GM23338 (cell line): ENCODE data around the gene CASP6. TPM values are rescaled to one million over a fixed set of nuclear protein-coding genes. Genes with fewer than 3 reads are reported as not detected.

Experiments
- ATAC-seq: fragments of 200-7000 bp; cut with Tn5 transposase; 3 replicates; pipeline ENCODE4 v1.9.1; 2020
- DNase-seq: peaks from one replicate; pipeline ENCODE4 v3.0.0-alpha.2; 2015; ENCODE audit warnings: low spot score
- H2AFZ ChIP-seq: fragments of 200-600 bp; sonication (generic); 2 replicates; pipeline ENCODE4 v1.8.0; 2016; ENCODE audit warnings: antibody characterized with exemption, mild to moderate bottlenecking, moderate library complexity
- H3F3A ChIP-seq: fragments of 200-600 bp; sonication (generic); replicated peaks from 2 replicates; pipeline ENCODE4 v1.8.0; 2017; ENCODE audit warnings: antibody characterized with exemption, mixed run types, low read depth
- H3K27ac ChIP-seq: fragments of 200-600 bp; sonication (generic); 2 replicates; pipeline ENCODE4 v1.6.1; 2016; ENCODE audit warnings: low read depth
- H3K27me3 ChIP-seq: fragments of 200-600 bp; sonication (generic); 2 replicates; pipeline ENCODE4 v1.8.0; 2016; ENCODE audit warnings: mild to moderate bottlenecking, mixed run types, moderate library complexity; ENCODE audit not compliant: insufficient read depth
- H3K36me3 ChIP-seq: fragments of 200-600 bp; sonication (generic); 2 replicates; pipeline ENCODE4 v1.8.0; 2016; ENCODE audit warnings: mild to moderate bottlenecking; ENCODE audit not compliant: insufficient read depth
- H3K4me1 ChIP-seq: fragments of 200-600 bp; sonication (generic); 2 replicates; pipeline ENCODE4 v1.8.0; 2016; ENCODE audit warnings: mild to moderate bottlenecking, moderate library complexity; ENCODE audit not compliant: insufficient read depth
- H3K4me2 ChIP-seq: fragments of 200-600 bp; sonication (generic); 2 replicates; pipeline ENCODE4 v1.7.1; 2017; ENCODE audit warnings: mixed run types
- H3K4me3 ChIP-seq: fragments of 200-600 bp; sonication (generic); 2 replicates; pipeline ENCODE4 v1.6.1; 2016; ENCODE audit warnings: mixed run types
- H3K79me2 ChIP-seq: fragments of 200-600 bp; sonication (generic); replicated peaks from 2 replicates; pipeline ENCODE4 v1.8.0; 2017; ENCODE audit warnings: mild to moderate bottlenecking; ENCODE audit not compliant: insufficient read depth
- H3K9me2 ChIP-seq: fragments of 200-600 bp; sonication (generic); 2 replicates; pipeline ENCODE4 v1.8.0; 2017; ENCODE audit not compliant: insufficient read depth
- H4K20me1 ChIP-seq: fragments of 200-600 bp; sonication (generic); replicated peaks from 2 replicates; pipeline ENCODE4 v1.8.0; 2017; ENCODE audit warnings: mild to moderate bottlenecking; ENCODE audit not compliant: insufficient read depth
- H3K27ac Mint-ChIP-seq: 2 replicates; pipeline ENCODE4 v1.8.0; 2020; ENCODE audit warnings: inconsistent platforms, mild to moderate bottlenecking, moderate library complexity, mixed read lengths
- H3K27me3 Mint-ChIP-seq: 3 replicates; pipeline ENCODE4 v1.8.0; 2022; ENCODE audit warnings: low read depth, mild to moderate bottlenecking, moderate library complexity, mixed read lengths, inconsistent platforms; ENCODE audit not compliant: insufficient read depth, poor library complexity
- H3K36me3 Mint-ChIP-seq: 3 replicates; pipeline ENCODE4 v1.8.0; 2021; ENCODE audit warnings: low read depth, mild to moderate bottlenecking, inconsistent platforms, moderate library complexity, mixed read lengths
- H3K4me1 Mint-ChIP-seq: 3 replicates; pipeline ENCODE4 v1.8.0; 2020; ENCODE audit warnings: mild to moderate bottlenecking, inconsistent platforms, mixed read lengths
- H3K4me3 Mint-ChIP-seq: 3 replicates; pipeline ENCODE4 v1.8.0; 2021; ENCODE audit warnings: moderate library complexity, mild to moderate bottlenecking, inconsistent platforms, mixed read lengths
- H3K9me3 Mint-ChIP-seq: 3 replicates; pipeline ENCODE4 v1.8.0; 2020; ENCODE audit warnings: moderate library complexity, mild to moderate bottlenecking, inconsistent platforms, mixed read lengths
- CREB1 ChIP-seq: fragments of 250-450 bp; sonication (Bioruptor Pico); IDR thresholded peaks from 2 replicates; pipeline ENCODE4 v1.5.0; 2020; ENCODE audit warnings: low read depth, mild to moderate bottlenecking, moderate library complexity
- CTCF ChIP-seq, 2 experiments: fragments of 200-600 bp in 1 of 2; sonication (generic) in 1 of 2; conservative IDR thresholded peaks; 2 replicates each; pipeline versions ENCODE4 v1.5.1 to v1.6.1; 2016 to 2017; ENCODE audit warnings: antibody characterized with exemption in 2 of 2, low read depth in 2 of 2, mild to moderate bottlenecking in 2 of 2, moderate library complexity in 1 of 2
- ETS1 ChIP-seq: IDR thresholded peaks from 2 replicates; pipeline ENCODE4 v1.6.1; 2016; ENCODE audit warnings: antibody characterized with exemption
- EZH2 ChIP-seq: fragments of 200-600 bp; sonication (generic); IDR thresholded peaks from one replicate; pipeline ENCODE4 v1.8.0; 2017; ENCODE audit warnings: antibody characterized with exemption, mild to moderate bottlenecking, low read depth; ENCODE audit not compliant: unreplicated experiment
- EZH2phosphoT487 ChIP-seq: fragments of 200-600 bp; sonication (generic); IDR thresholded peaks from one replicate; pipeline ENCODE4 v1.8.1; 2018; ENCODE audit warnings: antibody characterized with exemption; ENCODE audit not compliant: unreplicated experiment
- NANOG ChIP-seq: IDR thresholded peaks from 2 replicates; pipeline ENCODE4 v1.6.1; 2016; ENCODE audit warnings: antibody characterized with exemption, borderline replicate concordance
- POLR2AphosphoS5 ChIP-seq: IDR thresholded peaks from 2 replicates; pipeline ENCODE4 v1.6.1; 2016; ENCODE audit warnings: antibody characterized with exemption, low read depth
- REST ChIP-seq: IDR thresholded peaks from one replicate; pipeline ENCODE4 v1.6.1; 2018; ENCODE audit warnings: antibody characterized with exemption; ENCODE audit not compliant: unreplicated experiment
- STAT1 ChIP-seq: IDR thresholded peaks from one replicate; pipeline ENCODE4 v1.6.1; 2016; ENCODE audit warnings: antibody characterized with exemption; ENCODE audit not compliant: unreplicated experiment
- ZNF114 ChIP-seq: fragments of 250-450 bp; sonication (Bioruptor Pico); IDR thresholded peaks from 2 replicates; pipeline ENCODE4 v1.5.0; 2020; ENCODE audit warnings: mild to moderate bottlenecking, moderate library complexity
- polyA plus RNA-seq: library from polyadenylated mRNA; unstranded; fragments of >200 nt; fragmentation: Nextera tagmentation; extraction: Ambion mirVana; gene quantifications from 2 replicates; pipeline ENCODE4 v1.2.1, GENCODE V29; 2016
- total RNA-seq: library from RNA; depleted of rRNA; stranded (reverse); fragments of >200 nt; shearing (Covaris generic); gene quantifications from 2 replicates; pipeline ENCODE4 v1.2.3, GENCODE V29; 2014

Gene CASP6
- total and polyA plus RNA-seq, 2 experiments from 2014 or later = 30.5 to 35.4 TPM

- TF ChIP-seq EZH2phosphoT487 (no peak), CTCF (conservative IDR thresholded peaks at IDR 0.05; ENCODE audit: low read depth in 2 of 2) (no peak), ETS1 (no peak)
These were observed 29.9 kb downstream of the CASP6 start (continued) for GRCh38 chr4:109673303-109673702.

GRCh38 chr4:109672169-109672930, 30.9 kb downstream of the CASP6 start:
- H3F3A ChIP-seq = no peaks in the 10 kb centered on the region
- Mint-ChIP-seq H3K4me3 (no peak overlapping the region), H3K27ac (no peak overlapping the region), H3K4me1 (peaks cover 3% of the 10 kb centered on the region; the same call in 2 of the 3 replicates), H3K36me3 (peaks cover 7% of the 10 kb centered on the region), H3K9me3 (peaks cover 6% of the 10 kb centered on the region), H3K27me3 (no peaks in the 10 kb centered on the region)
- no peak overlapping the region for H2AFZ ChIP-seq
- H3K4me3 ChIP-seq = no peak overlapping the region
- no peaks in the 10 kb centered on the region for H3K4me1 ChIP-seq
- H3K27ac ChIP-seq = no peak overlapping the region
- H3K9me2 ChIP-seq = peaks cover 5% of the 10 kb centered on the region; the same call in 1 of the 2 replicates
- no peaks in the 10 kb centered on the region for H4K20me1 ChIP-seq
- 0 out of 2 replicates have a peak, but pooled peaks cover 3% of the 10 kb centered on the region for H3K36me3 ChIP-seq
- H3K79me2 ChIP-seq = no peaks in the 10 kb centered on the region
- H3K27me3 ChIP-seq = no peaks in the 10 kb centered on the region
- H3K4me2 ChIP-seq = no peak overlapping the region
- ATAC-seq = no peak
- DNase-seq = no peak
- TF ChIP-seq STAT1 (no peak), EZH2 (no peak), NANOG (no peak), CTCF (conservative IDR thresholded peaks at IDR 0.05; ENCODE audit: low read depth in 2 of 2) (no peak), EZH2phosphoT487 (no peak), ZNF114 (CRISPR knock-in tag) (no peak), ETS1 (no peak), CREB1 (CRISPR knock-in tag) (no peak), REST (no peak), POLR2AphosphoS5 (no peak)
